HG03135 (cell line): ENCODE results near the gene FBLN5.
"Not testable (repeated sequence)": the region's sequence is repeated elsewhere in the genome, so short reads cannot be mapped to it uniquely, and the experiment has no call there.

Experiments
- ATAC-seq: cut with Tn5 transposase; IDR thresholded peaks from one replicate; pipeline ENCODE4 v1.9.1; 2021; ENCODE audit warnings: mild to moderate bottlenecking, moderate library complexity; ENCODE audit not compliant: unreplicated experiment

FBLN5 gene

DNA sequence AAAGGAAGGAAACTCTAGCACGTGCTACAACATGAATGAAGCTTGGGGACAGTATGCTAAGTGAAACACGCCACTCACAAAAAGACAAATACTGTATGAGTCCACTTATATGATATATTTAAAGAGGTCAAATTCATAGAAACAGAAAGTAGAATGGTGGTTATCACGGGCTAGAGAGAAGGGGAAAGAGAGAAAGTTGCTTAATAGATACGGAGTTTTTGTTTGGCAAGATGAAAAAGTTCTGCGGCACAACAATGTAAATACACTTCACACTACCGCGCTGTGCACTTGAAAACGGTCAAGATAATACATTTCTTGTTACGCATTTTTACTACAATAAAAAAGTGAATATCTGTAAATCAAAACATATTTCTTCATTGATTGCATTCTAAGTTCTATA lies 37.3 kb downstream of the FBLN5 start:
- ATAC-seq: no peak

DNA sequence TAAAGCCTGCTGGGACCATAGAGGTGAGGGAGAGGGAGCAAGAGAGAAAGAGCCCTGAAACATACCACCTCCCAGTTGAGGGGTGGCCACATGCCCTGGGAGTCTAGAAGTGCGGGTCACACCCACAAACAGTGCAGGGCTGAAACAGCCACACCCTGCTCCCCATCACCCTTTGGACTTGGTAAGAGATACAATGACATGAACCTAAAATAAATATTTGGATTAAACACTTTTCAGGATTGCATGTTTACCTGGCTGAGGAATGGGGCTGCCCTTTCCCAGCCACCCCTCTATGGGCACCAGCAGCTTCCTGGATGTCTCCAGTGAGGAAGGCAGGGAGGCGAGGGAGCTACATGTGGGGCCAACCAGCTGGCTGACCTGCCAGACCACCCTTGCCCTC lies 41.1 kb downstream of the FBLN5 start:
- ATAC-seq: no peak

GRCh38 chr14:91904956-91905645 lies 42.4 kb downstream of the FBLN5 start:
- no peak for ATAC-seq

DNA sequence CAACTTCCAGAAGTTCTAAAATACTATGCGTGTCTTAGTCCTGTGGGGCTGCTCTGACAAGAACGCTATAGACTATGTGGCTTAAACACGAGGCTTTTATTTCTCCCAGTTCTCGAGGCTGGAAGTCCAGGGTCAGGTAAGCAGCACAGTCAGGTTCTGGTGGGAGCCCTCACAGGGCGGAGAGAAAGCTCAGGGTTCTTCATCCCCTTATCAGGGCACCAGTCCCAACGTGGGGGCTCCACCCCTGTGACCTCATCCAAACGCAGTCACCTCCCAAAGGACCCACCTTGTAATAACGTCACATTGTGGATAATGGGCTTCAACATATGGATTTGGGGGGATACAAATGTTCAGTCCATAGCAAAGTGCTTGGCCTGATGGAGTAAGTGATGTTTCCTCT lies 43.0 kb downstream of the FBLN5 start:
- no peak for ATAC-seq

- no peak for ATAC-seq
Observed at GRCh38 chr14:91903070-91903469, 44.4 kb downstream of the FBLN5 start.

- ATAC-seq: no peak
Observed at GRCh38 chr14:91902336-91902735, 45.2 kb downstream of the FBLN5 start.

DNA sequence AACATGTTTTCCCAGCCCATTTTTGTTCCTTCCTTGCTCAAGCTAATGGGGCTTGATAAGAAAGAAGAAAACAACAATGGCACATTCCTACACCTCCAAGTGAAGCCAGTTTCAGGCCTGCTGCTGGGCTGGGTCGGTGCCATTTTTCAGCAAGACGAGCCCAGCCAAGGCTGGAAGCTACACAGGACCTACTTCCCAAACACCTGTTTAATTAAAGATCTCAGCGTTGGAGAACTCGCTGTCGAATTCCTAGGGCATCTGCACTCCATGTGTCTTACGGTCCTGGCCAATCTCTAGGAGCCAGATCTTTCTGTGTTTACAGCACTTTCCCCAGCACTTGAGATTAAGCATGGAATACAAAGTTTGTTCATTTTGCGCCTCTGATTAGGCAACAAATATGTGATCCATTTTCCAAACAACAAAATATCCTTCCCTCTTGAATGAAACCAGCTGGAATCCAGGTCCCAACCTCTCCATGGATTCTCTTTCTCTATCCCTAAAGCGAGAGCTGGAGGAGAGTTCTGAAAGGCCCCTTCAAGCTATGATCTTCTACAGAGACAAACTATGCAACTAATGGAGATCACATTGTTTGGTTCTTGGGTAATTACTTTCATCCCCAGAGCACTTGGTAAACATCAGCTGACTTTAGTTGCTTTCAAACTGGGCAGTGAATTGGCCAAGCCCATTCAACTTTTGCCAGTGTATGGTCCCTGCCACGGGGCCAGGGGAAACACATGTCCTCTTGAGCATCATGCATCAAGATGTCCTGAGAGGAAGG lies 45.9 kb downstream of the FBLN5 start:
- no peak for ATAC-seq

- no peak for ATAC-seq
Observed at GRCh38 chr14:91899806-91900205, 47.7 kb downstream of the FBLN5 start.

- ATAC-seq: no peak
Observed at GRCh38 chr14:91899213-91899612, 48.3 kb downstream of the FBLN5 start.

- ATAC-seq: no peak
Observed at GRCh38 chr14:91898372-91898771, 49.1 kb downstream of the FBLN5 start.

GRCh38 chr14:91897716-91898115 lies 49.8 kb downstream of the FBLN5 start:
- not testable (repeated sequence) for ATAC-seq

DNA sequence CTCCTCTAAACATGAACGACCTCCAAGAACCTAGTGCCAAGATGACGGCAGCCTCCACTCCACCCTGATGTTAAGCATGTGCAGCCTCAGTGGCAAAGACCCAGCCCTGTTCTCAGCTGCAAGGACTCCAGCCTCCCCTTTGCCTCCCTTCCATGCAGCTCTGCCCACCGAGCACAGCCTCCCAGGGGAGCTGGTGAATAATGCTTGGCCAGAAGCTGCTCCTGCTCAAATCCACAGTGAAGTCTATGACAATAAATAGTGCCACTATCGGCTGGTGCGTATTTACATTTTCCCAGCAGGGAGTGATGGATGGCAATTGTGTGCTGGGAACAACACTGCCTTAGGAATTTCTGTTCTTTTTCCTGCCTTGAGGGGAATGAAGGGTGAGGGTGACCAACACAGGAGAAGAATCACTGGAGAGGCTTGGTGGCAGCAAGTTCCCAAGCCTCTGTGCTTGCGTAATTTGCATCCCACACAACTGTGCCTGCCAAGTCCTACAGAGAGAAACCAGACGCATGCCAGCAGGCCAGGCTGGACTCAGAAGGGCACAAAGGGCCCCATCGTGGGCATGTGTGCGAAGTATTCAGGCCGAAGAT lies 50.3 kb downstream of the FBLN5 start:
- ATAC-seq: no peak

- no peak for ATAC-seq
Observed at GRCh38 chr14:91896419-91896818, 51.1 kb downstream of the FBLN5 start.

GRCh38 chr14:91893669-91894068 lies 53.8 kb downstream of the FBLN5 start:
- ATAC-seq: no peak

- ATAC-seq: no peak
Observed at GRCh38 chr14:91893007-91893406, 54.5 kb downstream of the FBLN5 start.

DNA sequence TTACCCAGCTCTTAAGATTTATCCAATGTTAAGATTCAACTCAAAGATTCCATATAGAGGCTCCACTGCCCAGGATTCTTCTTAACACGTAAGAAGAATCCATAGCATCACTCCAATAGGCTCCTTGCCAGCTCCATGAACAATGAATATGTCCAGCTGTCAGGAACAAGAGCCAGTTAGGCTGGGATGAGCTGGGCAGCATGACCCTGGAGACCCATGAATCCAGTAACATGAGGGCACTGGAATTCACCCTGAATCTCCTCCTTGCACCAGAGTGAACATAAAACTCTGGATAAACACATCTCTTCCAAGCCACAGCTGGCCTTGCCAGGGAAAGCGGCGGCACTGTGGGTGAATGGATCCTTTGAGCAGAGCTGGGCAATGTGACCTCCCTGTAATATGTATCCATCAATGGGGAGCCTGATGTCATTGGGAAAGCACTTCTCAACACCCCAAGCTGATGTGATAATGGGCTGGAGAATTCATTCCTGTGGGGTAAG lies 55.7 kb downstream of the FBLN5 start:
- ATAC-seq: no peak

GRCh38 chr14:91891101-91891500 lies 56.4 kb downstream of the FBLN5 start:
- ATAC-seq: no peak

- ATAC-seq: no peak
Observed at GRCh38 chr14:91890291-91890749, 57.2 kb downstream of the FBLN5 start.

- no peak for ATAC-seq
Observed at GRCh38 chr14:91889477-91890211, 57.9 kb downstream of the FBLN5 start.

DNA sequence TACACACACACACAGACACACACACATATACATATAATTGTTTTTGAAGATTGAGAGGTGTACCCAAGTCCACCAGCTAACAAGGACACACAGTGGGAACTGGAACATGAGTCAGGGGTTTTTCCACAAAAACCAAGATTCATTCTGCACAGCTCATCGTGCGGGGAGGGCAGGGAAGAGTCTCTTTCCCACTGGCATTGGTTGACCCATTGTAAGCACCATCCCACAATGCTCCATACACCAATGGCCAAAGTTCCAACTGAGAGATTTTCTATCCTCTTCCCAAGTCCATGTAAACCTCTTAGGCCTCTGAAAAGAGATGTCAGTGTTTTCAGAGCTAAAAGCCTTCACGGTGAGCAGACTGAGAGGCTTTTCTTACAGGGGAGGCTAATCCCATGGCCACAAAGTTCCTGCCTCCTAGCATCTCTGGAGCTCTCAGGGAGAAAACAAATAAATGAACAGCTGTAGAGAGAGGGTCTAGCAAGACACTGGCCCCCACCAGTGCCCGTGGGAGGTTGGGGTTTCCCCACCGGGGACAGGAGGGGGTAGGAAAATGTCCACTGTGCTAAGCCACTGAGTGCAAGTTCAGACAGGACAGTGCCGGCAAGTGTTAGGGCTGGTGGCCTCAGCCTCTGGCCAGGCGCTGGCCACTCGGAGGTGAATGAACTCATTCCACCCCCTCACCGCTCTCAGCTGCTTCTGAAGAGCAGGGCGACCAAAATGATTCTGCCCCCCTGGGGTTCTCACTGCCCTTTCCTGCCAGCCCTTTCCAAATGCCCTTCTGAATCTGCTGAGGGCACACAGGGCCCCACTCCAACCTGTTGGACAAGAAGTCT lies 58.6 kb downstream of the FBLN5 start:
- ATAC-seq: no peak
